GM12872 (cell line): ENCODE data around the gene LTC4S.

Experiments
- CTCF ChIP-seq: IDR thresholded peaks from 3 replicates; pipeline ENCODE4 v1.5.1; 2011; ENCODE audit warnings: low read depth, mild to moderate bottlenecking, low read length, moderate library complexity; ENCODE audit not compliant: insufficient read depth

LTC4S gene

DNA sequence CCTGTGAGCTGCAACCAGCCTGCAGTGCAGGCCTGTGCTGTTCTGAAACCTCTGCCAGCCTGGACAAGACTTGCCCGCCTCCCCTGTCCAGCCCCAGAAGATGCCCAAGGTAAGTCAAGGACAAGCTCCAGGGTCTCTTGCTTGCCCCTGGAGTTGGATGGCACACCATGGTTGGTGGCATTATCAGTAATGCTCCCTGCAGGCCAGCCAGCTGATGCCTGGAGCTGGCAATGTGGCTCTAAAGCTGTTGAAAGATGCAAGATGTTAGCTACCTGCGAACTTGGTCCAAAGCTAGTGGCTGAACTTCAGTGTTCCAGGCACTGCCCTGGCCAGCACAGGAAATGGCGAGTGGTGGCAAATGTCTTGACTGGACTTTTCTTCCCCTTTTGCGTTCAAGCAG lies 14.0 kb upstream of the LTC4S start:
- no peak for TF ChIP-seq CTCF

GRCh38 chr5:179780362-179780761 lies 13.4 kb upstream of the LTC4S start:
- TF ChIP-seq CTCF = no peak

DNA sequence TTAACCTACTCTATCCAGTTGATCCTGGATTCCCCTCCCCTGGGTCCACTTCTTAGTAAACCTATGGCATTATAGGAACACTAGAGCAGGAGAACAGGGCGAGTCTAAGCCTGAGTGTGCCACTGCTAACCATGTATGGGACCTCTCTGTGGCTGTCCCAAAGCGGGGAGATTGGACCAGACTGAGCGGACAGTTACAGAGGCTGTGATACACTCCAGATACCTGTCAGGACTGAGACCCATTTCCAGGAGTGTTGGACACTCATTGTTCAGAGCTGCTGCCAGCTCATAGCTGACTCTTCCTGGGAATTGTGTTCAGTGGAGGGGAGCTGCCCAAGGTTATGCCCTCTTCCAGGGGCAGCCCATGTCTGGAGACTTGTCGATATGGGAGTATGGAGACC lies 11.9 kb upstream of the LTC4S start:
- no peak for TF ChIP-seq CTCF

DNA sequence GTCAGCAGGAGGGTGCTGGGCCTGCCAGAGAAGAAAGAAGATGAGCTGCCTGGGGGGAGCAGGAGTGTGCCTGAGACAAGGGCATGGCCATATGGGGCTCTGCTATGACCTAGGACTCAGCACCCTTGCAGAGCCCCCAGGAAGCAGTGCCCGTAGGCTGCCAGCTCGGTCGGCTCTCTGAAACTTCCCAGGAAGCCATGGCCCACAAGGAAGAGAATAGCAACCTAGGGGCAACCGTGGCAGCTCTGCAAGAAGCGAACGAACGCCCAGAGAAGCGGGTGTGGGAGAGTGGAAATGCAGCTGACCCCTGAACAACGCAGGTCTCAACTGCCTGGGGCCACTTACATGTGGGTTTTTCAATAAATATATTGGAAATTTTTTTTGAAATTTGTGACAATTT lies 10.7 kb upstream of the LTC4S start:
- no peak for TF ChIP-seq CTCF

GRCh38 chr5:179786861-179787260 lies 6.9 kb upstream of the LTC4S start:
- TF ChIP-seq CTCF = no peak

- no peak for TF ChIP-seq CTCF
Observed at GRCh38 chr5:179788193-179788854, 5.5 kb upstream of the LTC4S start.

- no peak for TF ChIP-seq CTCF
Observed at GRCh38 chr5:179791881-179792611, 1.7 kb upstream of the LTC4S start.
